DND-41 (cell line): ENCODE measurements around the gene FLAD1.

Experiments used
- EZH2 ChIP-seq: IDR thresholded peaks from 3 replicates; pipeline ENCODE4 v1.6.1; 2012; ENCODE audit warnings: borderline replicate concordance, low read depth, mild to moderate bottlenecking, moderate library complexity, low read length, inconsistent platforms; ENCODE audit not compliant: severe bottlenecking
- TF ChIP-seq, protein P1 (sequence below): IDR thresholded peaks from 2 replicates; pipeline ENCODE4 v1.5.1; 2012; ENCODE audit warnings: borderline replicate concordance, low read length, moderate library complexity, mild to moderate bottlenecking; ENCODE audit not compliant: poor library complexity, severe bottlenecking; ENCODE audit errors: extremely low read depth

DNA sequence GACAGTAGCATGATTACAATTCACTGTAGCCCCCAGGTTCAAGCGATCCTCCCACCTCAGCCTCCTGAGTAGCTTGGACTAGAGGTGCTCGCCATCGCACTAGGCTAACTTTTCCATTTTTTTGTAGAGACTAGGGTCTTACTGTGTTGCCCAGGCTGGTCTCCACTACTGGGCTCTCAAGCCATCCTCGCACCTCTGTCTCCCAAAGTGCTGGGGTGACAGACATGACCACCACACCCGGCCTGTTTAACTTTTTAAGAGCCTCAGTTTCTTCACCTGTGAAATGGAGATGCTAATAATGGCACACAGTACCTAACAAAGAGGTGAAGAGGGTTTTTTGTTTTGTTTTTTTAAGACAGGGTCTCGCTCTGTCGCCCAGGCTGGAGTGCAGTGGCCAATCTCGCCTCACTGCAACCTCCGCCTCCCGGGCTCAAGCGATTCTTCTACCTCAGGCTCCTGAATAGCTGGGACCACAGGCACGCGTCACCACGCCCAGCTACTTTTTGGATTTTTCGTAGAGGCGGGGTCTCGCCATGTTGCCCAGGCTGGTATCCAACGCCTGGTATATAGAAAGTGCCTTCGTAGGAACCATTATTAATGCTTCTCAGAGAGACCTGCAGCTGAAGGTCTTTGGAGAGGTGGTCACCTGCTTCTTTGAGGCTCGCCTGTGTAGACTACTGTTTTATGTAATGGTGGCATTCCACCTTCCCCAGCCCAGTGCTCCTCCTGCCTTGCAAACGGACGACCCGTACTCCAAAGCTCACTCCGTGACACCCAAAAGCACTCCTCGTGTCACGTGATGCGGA, 47.2 kb upstream of the FLAD1 start:
- TF ChIP-seq, protein P1, sequence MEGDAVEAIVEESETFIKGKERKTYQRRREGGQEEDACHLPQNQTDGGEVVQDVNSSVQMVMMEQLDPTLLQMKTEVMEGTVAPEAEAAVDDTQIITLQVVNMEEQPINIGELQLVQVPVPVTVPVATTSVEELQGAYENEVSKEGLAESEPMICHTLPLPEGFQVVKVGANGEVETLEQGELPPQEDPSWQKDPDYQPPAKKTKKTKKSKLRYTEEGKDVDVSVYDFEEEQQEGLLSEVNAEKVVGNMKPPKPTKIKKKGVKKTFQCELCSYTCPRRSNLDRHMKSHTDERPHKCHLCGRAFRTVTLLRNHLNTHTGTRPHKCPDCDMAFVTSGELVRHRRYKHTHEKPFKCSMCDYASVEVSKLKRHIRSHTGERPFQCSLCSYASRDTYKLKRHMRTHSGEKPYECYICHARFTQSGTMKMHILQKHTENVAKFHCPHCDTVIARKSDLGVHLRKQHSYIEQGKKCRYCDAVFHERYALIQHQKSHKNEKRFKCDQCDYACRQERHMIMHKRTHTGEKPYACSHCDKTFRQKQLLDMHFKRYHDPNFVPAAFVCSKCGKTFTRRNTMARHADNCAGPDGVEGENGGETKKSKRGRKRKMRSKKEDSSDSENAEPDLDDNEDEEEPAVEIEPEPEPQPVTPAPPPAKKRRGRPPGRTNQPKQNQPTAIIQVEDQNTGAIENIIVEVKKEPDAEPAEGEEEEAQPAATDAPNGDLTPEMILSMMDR, result no peak
- no peak for TF ChIP-seq EZH2
